T47D (cell line): ENCODE data around the gene ULK3.

Experiments
- DNase-seq, 2 experiments: peaks; one replicate each; pipeline versions ENCODE4 v3.0.0 to v3.0.0-alpha.2; 2011 to 2012; ENCODE audit warnings: low read depth in 1 of 2, low spot score in 1 of 2
- JUND ChIP-seq: IDR thresholded peaks from 2 replicates; pipeline ENCODE4 v1.6.1; 2012; ENCODE audit warnings: low read depth
- in situ Hi-C: cut with HindIII; loops from 2 replicates; pipeline ENCODE4 v1.10.0; 2016; ENCODE audit warnings: low sequenced_read_pairs, low pct_unique_long_range_greater_than_20kb

The ULK3 gene

DNA sequence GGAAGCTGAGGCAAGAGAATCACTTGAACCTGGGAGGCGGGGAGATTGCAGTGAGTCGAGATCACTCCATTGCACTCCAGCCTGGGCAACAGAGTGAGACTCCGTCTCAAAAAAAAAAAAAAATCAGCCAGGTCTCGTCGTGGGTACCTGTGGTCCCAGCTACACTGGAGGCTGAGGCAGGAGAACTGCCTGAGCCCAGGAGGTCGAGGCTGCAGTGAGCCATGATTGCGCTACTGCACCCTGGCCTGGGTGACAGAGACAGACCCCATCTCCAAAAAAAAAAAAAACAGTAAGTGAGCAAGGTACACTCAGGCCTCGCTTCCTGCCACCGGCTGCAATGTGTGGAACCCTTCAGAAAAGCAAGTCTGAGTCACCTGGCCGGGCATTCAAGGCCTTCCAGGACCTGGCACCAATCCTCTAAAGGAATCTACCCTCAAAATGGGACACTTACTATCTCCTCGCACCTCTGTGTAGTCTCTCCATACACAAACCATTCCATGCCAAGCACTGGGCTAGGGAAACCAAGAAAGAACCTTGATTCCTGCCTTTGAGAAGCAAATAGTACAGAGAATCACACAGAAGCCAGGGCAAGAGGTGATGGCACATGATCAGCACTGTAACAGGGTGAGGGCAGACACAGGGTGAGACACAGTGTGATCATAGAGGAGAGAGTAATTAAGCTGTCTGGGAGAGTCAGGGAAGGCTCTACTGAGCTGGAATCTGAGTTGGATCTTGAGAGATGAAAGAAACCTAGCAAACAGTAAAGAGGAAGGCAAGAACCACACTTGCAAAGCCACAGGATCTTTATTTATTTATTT, 20.5 kb upstream of the ULK3 start:
- no peak for DNase-seq

DNA sequence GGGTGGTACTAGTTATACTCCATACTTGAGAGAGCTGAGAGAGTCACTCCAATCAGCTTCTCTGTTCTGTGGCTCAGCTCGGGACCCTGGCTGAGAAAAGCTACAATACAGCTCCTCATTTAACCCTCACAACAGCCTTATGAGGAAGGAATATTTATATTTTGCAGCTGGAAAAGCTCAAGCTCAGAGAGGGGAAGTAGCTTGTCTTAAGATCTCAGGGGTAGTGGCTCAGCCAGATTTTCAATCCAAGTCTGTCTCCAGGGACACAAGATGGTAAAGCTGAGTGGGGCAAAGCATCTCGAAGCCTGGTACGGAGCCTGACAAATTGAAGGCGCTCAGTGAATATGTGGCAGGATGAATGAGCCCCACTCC, 15.4 kb upstream of the ULK3 start:
- no peak for TF ChIP-seq JUND
- DNase-seq = no peak
- in situ Hi-C loops = no loop called here

More for the DNA sequence above, 20.5 kb upstream of the ULK3 start:
- no peak for TF ChIP-seq JUND
- in situ Hi-C loops = no loop called here

DNA sequence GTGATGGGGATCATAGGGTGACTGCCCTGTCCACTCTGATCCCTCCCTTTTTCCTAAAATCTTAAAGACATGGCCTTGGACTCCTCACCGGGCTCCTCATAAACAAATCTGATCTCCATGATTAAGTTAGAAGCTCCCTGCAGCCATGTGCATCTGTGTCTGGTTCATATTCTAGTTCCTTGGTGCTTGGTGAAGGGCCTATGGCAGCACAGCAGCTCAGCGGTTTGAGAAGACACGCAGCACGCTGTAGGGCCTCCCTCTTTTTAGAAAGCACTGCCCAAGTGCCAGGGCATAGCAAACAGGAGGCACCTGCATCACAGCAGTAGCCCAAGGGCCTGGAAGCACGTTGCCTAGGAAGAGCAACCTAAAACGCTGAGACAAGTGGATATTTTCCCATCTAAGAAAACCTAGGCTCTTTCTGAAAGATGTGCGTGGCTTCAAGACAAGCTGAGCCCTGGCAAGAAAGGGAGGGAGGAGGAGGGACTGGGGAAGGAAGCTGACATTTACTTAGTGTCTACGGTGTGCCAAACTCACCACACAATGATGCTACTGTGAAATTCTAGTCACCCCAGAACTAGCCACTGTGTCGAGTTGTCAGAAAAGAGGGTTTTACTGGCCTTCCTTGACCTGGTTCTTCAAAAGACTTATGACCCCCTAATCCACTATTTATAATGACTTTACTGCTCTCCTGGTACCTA, 14.9 kb upstream of the ULK3 start:
- no peak for TF ChIP-seq JUND
- peak in 1 of 2 experiments; percentile 33 for DNase-seq
- in situ Hi-C loops = no loop called here

DNA sequence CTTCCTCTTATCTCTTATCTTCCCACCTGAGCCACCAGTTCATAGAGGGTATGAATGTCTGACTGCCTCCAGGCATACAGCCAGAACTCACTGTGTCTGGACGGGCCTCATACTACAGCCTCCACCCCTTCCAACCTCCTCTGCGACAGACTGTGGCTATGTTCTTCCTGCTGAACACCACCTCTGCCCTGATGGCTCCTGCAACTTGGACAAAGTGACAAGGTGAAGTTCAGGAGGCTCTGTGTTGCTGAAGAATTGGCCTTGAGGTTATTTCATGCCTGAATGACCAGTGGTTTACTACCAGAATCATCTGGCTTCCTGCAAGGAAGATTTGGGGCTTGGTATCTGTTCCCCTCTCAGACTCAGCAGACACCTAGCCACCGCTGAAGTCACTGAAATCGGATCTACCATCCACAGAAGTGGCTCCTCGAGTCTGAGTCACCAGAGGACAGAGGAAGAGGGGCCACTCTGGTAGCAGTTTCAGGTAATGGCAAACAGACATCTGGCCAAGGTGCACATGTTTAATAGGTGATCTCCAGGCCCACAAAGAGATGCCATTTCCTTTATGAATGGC, 14.2 kb upstream of the ULK3 start:
- no peak for DNase-seq
- in situ Hi-C loops = no loop called here
- TF ChIP-seq JUND = no peak

DNA sequence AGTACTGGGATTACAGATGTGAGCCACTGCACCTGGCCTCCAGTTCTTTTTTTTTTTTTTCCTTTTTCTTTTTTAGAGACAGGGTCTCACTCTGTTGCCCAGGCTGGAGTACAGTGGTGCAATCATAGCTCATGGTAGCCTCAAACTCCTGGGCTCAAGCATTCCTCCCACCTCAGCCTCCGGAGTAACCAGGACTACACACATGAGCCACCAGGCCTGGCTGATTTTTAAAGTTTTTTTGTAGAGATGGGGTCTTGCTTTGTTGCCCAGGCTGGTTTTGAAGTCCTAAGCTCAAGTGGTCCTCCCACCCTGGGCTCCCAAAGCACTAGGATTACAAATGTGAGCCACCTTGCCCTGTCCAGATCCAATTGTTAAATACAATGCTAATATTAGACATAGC, 13.6 kb upstream of the ULK3 start:
- in situ Hi-C loops = no loop called here
- no peak for TF ChIP-seq JUND
- DNase-seq = no peak

DNA sequence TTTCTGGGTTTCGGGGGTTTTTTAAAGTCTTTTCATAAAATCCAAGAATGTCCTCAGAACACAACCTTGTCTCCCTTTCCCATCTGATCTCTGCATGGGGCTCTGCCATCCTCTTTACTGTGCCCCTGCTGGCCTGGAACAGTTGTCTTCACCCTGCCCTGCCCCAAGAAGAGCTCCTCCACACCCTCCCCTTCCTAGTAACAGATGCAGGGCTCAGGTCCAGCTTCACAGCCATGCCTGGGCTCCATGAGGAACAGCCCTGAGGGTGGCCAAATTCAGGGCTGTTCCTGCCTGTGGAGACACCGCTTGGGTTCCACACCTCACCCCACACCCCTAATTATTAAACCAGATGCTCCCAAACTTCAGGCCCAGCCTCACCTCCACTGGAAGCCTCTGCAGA, 12.9 kb upstream of the ULK3 start:
- no peak for TF ChIP-seq JUND
- in situ Hi-C loops = no loop called here
- DNase-seq = no peak

DNA sequence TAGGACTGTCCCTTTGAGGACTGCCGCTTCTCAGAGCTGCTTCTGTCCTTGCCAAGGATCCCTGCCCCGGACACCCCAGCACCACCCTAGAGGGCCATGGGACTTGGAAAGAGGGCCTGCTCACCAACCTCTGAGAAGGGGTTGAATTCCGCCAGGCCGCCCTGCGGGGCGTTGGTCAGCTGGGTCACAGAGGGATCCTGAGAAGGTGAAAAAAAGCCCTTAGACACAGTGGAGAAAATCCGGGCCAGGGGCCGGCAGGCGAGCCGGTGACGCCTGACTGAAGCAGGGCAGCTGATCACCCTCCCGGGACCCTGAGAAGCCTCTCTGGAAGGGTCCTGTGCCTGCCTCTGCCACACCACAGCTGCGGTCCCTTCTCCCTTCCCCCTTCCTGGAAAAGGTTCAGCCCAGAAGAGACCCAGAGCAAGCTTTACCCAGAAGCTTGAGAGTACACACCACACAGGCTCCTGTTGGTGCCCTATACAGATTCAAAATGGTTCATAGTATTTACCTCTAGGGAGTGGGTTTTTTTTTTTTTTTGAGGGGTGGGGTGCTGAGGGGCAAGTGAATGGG, 11.6 kb upstream of the ULK3 start:
- in situ Hi-C loops = no loop called here
- no peak for DNase-seq
- TF ChIP-seq JUND = no peak

DNA sequence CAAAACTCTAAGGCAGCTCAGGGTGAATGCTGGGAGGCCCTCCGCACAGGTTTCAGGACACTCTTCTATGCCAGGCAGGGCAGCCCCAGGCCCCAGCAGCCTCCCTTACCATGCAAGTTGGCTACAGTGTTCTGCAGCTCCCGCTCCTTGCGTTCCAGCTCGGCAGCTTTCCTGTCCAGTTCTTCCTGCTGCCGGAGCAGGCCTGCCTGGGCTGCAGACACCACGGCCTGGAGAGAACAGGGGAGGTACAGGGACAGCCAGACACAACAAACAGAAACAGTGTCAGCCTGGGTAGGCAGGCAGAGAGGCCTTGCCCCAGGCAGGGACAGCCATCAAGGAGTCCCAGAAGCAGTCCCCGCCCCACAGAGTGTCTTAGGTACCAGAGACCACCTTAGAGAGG, 9.0 kb upstream of the ULK3 start:
- no peak for DNase-seq
- TF ChIP-seq JUND = no peak
- in situ Hi-C loops = no loop called here

DNA sequence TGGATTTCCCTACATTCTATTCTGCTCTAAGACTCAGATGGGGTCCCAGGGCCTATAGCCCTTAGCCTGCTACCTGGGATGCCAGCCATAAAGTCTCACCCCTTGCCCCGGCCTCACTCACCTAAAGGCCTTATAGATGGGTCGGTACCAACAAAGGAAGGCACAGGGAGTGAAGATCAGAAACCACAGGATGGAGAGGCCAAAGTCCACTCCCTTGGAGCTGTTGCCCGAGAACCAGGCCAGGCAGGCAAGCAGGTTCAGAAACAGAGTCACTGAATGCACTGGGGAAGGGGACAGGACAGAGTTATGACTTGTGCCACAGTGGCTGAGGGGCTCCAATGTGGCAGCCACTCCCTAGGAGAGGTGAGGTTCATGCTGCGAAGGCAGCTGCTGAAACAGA, 7.4 kb upstream of the ULK3 start:
- DNase-seq = no peak
- TF ChIP-seq JUND = no peak
- in situ Hi-C loops = no loop called here

DNA sequence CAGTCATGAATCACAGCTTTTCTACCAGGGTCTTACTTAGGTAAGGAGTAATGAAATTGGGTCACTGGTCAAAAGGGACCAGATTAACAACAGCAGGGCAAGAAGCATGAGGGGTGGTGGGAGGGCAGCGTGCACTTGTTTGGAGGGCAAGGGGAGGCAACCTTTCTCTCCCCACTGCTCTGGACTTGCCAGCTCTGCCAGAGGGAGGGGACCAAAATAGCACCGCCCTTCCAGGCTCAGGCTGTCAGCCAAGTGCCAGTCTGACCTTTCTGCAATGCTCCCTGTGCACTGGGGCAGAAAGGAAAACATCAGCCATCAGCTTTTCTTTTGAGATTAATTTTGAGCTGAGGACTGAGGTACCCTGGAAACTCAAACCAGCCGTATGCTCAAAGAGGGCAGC, 4.5 kb upstream of the ULK3 start:
- no peak for DNase-seq
- in situ Hi-C loops = no loop called here
- no peak for TF ChIP-seq JUND

DNA sequence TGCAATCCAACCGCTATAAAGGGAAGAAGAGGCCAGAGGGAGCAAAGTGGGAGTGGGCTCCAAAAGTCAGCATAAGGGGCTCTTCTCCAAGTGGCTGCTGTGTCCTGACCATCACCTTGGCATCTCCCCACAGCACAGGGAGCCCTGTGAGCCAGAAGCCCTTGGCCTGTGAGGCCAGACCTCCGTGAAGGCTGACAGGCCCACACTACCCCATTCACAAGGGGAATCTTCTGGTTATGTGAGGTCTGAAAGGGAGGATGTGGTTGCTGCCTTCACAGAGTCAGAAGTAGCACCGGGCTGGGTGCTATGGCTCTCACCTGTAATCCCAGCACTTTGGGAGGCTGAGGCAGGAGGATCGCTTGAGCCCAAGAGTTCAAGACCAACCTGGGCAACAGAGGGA, 2.6 kb upstream of the ULK3 start:
- no peak for TF ChIP-seq JUND
- DNase-seq = no peak
- in situ Hi-C loops = no loop called here

DNA sequence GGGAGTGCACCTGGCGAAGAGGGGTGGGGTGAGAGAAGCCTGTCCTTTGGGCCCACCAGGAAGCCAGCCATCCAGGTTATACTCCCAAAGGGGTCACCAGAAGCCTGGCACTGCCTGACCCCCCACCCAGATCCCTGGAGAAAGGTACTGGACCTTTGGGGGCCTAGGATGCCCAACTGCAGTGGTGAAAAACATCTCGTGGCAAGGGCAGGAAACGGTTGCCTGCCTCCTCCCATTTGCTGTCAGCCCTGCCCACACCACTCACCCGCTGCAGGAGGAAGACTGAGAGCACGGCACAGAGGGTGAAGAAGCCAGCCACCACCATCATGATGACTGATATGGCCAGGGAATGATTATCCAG, 2.2 kb upstream of the ULK3 start:
- in situ Hi-C loops = no loop called here
- TF ChIP-seq JUND = no peak
- no peak for DNase-seq
